Measurements from ENCODE around the gene DIAPH2.

Gene DIAPH2

DNA sequence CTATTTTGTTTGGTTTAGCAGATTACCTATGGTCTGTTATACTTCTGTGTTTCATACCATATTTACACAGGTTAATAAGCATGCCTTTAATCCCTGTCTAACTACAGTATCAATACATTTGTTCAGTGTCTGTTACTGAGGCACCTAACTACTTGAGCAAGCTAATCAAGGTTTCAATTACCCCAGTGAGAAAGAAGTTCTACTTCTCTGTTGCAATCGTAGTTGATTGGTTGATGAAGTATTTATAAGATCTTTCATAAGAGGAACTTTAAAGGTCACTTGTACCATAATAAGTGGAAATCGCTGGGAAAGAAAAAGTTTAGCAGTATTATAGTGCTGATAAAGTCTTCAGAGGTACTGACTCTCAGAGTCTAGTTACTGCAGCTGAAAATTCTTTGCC is 689.6 kb downstream of the DIAPH2 start:
- Histone ChIP-seq H3K9me3 (no peaks in the 10 kb centered on the region), H3K4me3 (no peak overlapping the region), H3K36me3 (replicated peaks) (no peaks in the 10 kb centered on the region), H3K27me3 (ENCODE audit: low read depth) (no peaks in the 10 kb centered on the region), H3K4me1 (peaks cover 17% of the 10 kb centered on the region)
- DNase-seq (ENCODE audit: low spot score in 2 of 2): no peak
- in situ Hi-C loops (cut with MboI; ENCODE audit: low sequenced_read_pairs): no loop called here

DNA sequence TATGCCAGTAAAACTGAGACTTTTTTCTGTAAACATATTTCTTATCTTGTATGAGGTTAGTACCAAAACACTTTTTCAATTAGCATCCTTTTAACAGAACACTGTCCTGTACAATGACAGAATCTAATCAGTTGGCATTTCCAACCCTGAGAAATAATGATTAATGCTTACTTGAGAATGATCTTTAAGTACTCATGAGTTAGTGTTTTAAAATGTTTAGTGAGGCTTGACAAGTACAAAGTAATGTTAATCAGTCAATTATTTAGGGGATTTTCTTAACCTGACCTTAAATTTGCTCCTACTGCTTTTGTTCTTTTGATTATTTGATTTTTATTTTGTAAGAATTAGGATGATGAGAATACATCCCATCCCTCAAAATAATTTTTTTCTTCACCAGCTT is 695.6 kb downstream of the DIAPH2 start:
- no peak for DNase-seq (ENCODE audit: low spot score in 2 of 2)
- in situ Hi-C loops (cut with MboI; ENCODE audit: low sequenced_read_pairs): no loop called here
- H3K4me3 ChIP-seq: no peak overlapping the region
- peaks cover 6% of the 10 kb centered on the region for H3K4me1 ChIP-seq
- H3K27me3 ChIP-seq (ENCODE audit: low read depth): no peaks in the 10 kb centered on the region
- no peaks in the 10 kb centered on the region for H3K36me3 ChIP-seq (replicated peaks)
- H3K9me3 ChIP-seq: no peaks in the 10 kb centered on the region

DNA sequence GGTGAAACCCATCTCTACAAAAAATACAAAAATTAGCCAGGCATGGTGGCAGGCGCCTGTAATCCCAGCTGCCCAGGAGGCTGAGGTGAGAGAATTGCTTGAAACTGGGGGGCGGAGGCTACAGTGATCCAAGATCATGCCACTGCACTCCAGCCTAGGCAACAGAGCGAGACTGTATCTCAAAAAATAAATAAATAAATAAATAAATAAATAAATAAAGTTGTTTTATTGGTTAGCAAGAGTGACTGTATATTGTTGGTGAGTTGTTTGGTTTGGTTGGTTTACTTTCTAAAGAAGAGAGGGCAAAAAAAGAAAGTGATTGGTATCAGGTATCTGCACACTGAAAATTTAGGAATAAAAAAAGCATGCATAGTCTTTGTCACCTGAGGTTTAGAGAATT is 700.0 kb downstream of the DIAPH2 start:
- Histone ChIP-seq H3K36me3 (replicated peaks) (no peaks in the 10 kb centered on the region), H3K4me1 (0 out of 2 replicates have a peak, but pooled peaks cover 3% of the 10 kb centered on the region), H3K4me3 (no peak overlapping the region), H3K27me3 (ENCODE audit: low read depth) (no peaks in the 10 kb centered on the region), H3K9me3 (no peaks in the 10 kb centered on the region)
- in situ Hi-C loops (cut with MboI; ENCODE audit: low sequenced_read_pairs): no loop called here
- DNase-seq (ENCODE audit: low spot score in 2 of 2): no peak

DNA sequence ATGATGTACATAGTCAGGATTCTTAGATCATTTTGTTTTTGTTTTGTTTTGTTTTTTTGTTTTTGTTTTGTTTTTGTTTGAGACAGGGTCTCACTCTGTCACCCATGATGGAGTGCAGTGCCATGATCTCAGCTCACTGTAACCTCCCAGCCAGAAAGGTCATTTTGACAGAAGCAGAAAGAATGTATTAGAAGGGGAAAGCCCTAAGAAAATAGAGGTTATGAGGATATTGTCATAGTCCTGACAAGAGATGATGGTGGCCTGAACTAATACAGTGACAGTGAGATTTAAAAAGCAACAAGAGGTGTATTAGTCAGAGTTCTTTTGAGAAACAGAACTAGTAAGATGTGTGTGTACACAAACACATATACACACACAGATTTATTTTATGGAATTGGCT is 702.4 kb downstream of the DIAPH2 start:
- Histone ChIP-seq H3K9me3 (no peaks in the 10 kb centered on the region), H3K27me3 (ENCODE audit: low read depth) (no peaks in the 10 kb centered on the region), H3K4me3 (no peak overlapping the region), H3K4me1 (0 out of 2 replicates have a peak, but pooled peaks cover 3% of the 10 kb centered on the region), H3K36me3 (replicated peaks) (no peaks in the 10 kb centered on the region)
- DNase-seq (ENCODE audit: low spot score in 2 of 2): no peak
- in situ Hi-C loops (cut with MboI; ENCODE audit: low sequenced_read_pairs): no loop called here

DNA sequence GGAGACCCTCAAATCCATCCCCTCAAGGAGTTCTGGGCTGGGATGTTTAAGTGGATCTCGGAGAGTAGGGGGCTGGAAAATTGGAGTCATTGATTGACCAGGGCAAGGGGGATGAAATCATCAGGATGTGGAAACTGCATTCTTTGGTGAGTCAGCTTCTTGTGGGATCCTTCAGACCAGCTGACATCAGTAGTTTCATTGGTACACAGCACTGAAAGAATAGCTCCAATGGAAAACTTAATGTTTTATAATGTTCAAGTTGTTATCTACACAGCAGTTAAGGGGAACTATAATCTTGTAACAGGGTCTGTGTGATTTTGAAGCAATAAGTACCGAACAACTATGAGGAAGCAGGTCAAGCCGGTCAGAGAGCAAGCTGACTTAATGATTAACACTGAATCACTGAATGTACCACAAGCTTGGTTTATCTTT is 705.1 kb downstream of the DIAPH2 start:
- in situ Hi-C loops (cut with MboI; ENCODE audit: low sequenced_read_pairs): no loop called here
- Histone ChIP-seq H3K27me3 (ENCODE audit: low read depth) (no peaks in the 10 kb centered on the region), H3K9me3 (no peaks in the 10 kb centered on the region), H3K4me3 (no peak overlapping the region), H3K4me1 (no peaks in the 10 kb centered on the region), H3K36me3 (replicated peaks) (no peaks in the 10 kb centered on the region)
- DNase-seq (ENCODE audit: low spot score in 2 of 2): no peak

DNA sequence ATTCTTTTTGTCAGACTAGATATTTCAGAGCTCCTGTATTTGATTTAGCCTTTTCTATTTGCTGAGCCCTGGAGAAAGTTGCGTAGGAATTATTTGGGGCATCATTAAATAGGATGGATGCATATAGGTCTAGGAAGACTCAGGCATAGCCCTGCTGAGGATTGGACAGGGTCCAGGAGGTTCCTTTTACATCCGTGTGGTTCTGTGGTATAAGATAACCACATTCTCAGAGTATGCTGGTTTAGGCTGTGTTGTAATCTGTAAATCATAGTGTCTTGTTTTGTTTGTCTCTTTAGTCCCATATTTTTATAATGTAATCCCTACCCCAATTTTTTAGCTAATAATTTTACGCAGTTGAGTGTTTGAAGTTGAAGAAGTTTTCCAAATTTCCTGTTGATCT is 712.7 kb downstream of the DIAPH2 start:
- H3K9me3 ChIP-seq: no peaks in the 10 kb centered on the region
- no peak for DNase-seq (ENCODE audit: low spot score in 2 of 2)
- in situ Hi-C loops (cut with MboI; ENCODE audit: low sequenced_read_pairs): no loop called here
- no peaks in the 10 kb centered on the region for H3K27me3 ChIP-seq (ENCODE audit: low read depth)
- no peaks in the 10 kb centered on the region for H3K36me3 ChIP-seq (replicated peaks)
- no peaks in the 10 kb centered on the region for H3K4me1 ChIP-seq
- no peak overlapping the region for H3K4me3 ChIP-seq

DNA sequence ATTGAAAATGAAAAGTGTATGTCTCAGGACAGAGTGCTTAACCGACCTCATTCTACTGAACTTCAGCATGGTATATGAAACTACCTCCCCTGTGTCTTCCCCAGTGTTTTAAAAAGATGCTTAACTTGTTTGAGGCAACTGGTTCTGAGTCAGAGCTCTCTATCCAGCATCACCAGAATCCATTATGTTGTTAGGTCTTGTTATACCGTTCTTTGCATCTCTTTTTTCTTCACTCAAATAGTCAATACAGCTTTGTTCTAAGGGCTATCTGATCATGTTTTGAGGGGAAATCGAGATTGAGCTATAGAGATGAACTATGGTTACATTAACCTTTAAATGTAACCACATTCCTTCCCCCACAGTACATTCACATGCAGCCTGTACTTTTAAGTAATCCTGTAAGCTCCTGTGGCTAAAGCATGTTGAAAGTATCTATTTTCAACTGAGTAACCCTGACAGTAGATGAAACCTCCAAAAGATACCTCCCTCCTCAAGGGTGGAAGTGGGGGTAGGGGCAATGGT is 713.4 kb downstream of the DIAPH2 start:
- DNase-seq (ENCODE audit: low spot score in 2 of 2): no peak
- Histone ChIP-seq H3K27me3 (ENCODE audit: low read depth) (no peaks in the 10 kb centered on the region), H3K4me1 (no peaks in the 10 kb centered on the region), H3K4me3 (no peak overlapping the region), H3K36me3 (replicated peaks) (no peaks in the 10 kb centered on the region), H3K9me3 (no peaks in the 10 kb centered on the region)
- in situ Hi-C loops (cut with MboI; ENCODE audit: low sequenced_read_pairs): no loop called here

DNA sequence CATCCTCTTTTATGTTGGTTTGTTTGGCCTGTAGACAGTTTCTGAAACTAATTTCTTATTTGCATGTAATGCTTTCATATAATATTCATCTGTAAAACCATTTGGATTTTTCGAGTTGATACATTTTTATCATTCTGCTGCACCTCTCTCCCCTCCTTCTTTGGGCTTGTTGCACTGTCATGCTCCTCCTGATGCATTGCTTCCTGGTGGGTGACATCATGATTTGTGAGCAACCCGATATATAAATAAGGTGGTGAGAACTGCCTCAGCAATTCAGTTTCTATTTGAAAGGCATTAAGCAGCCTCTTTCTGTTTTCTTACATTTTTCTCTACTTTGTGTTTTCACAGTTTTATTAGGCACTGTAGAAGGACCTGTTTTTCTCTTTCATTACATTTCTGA is 714.8 kb downstream of the DIAPH2 start:
- in situ Hi-C loops (cut with MboI; ENCODE audit: low sequenced_read_pairs): no loop called here
- H3K36me3 ChIP-seq (replicated peaks): no peaks in the 10 kb centered on the region
- no peak for DNase-seq (ENCODE audit: low spot score in 2 of 2)
- H3K4me1 ChIP-seq: no peaks in the 10 kb centered on the region
- no peaks in the 10 kb centered on the region for H3K27me3 ChIP-seq (ENCODE audit: low read depth)
- H3K9me3 ChIP-seq: no peaks in the 10 kb centered on the region
- no peak overlapping the region for H3K4me3 ChIP-seq

DNA sequence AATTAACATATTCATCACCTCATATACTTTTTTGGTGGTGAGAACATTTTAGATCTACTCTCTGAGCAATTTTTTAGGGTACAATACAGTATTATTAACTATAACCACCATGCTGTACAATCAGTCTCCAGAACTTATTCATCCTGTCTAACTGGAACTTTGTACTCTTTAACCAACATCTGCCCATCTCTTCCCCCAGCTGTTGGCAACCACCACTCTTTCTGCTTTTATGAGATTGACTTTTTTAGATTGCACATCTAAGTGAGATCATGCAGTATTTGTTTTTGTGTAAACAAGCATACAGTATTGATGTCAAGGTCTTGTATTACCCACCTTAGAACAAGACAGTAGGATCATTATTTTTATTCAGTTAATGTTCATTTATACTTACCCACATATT is 715.9 kb downstream of the DIAPH2 start:
- in situ Hi-C loops (cut with MboI; ENCODE audit: low sequenced_read_pairs): no loop called here
- no peak for DNase-seq (ENCODE audit: low spot score in 2 of 2)
- no peaks in the 10 kb centered on the region for H3K4me1 ChIP-seq
- H3K4me3 ChIP-seq: no peak overlapping the region
- no peaks in the 10 kb centered on the region for H3K9me3 ChIP-seq
- no peaks in the 10 kb centered on the region for H3K27me3 ChIP-seq (ENCODE audit: low read depth)
- no peaks in the 10 kb centered on the region for H3K36me3 ChIP-seq (replicated peaks)

DNA sequence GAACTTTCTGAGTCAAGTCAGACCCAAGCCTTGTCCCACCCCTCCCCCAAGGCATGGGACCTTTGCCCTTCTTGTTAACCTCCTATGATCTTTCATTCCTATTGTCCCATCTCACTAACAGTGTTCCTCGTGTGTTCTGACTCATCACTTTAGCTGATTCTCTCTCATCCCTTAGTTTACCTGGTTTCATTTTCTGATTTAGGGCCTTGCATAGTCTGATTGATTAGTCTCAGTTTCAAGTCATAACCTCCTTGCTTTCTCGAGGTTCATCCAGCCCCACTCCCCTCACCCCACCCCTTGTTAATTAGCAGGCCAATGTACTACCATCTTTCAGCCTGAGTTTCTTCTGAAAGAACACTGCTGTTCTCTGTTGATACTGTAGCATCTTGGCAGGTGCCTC is 716.5 kb downstream of the DIAPH2 start:
- in situ Hi-C loops (cut with MboI; ENCODE audit: low sequenced_read_pairs): no loop called here
- Histone ChIP-seq H3K27me3 (ENCODE audit: low read depth) (no peaks in the 10 kb centered on the region), H3K4me1 (no peaks in the 10 kb centered on the region), H3K9me3 (no peaks in the 10 kb centered on the region), H3K4me3 (no peak overlapping the region), H3K36me3 (replicated peaks) (no peaks in the 10 kb centered on the region)
- DNase-seq (ENCODE audit: low spot score in 2 of 2): no peak

DNA sequence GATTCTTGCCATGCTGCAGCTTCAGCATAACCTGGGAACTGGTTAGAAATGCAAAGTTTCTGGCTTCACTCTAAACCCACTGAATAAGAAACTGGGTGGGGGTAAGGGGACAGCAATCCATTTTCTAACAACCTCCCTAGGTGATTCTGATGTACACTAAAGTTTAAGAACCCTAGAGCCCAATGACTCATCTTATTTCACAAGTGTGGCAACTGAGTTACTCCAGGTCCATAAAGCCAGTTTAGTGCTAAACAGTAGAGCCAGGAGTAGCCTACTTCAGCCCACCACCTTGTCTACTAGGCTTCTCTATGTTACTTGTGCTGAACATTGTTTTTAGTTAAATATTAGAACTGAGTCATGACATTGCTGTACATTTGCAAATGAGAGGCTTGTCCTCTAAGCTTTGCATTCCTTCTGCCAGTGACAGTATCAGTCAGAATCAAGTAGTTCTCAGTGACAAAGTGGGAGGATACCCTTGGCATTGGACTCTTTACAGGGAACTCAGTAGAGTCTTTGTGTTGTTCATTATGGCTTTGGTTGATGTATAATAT is 717.0 kb downstream of the DIAPH2 start:
- Histone ChIP-seq H3K27me3 (ENCODE audit: low read depth) (no peaks in the 10 kb centered on the region), H3K4me1 (no peaks in the 10 kb centered on the region), H3K9me3 (no peaks in the 10 kb centered on the region), H3K36me3 (replicated peaks) (no peaks in the 10 kb centered on the region), H3K4me3 (no peak overlapping the region)
- DNase-seq (ENCODE audit: low spot score in 2 of 2): no peak
- in situ Hi-C loops (cut with MboI; ENCODE audit: low sequenced_read_pairs): no loop called here

DNA sequence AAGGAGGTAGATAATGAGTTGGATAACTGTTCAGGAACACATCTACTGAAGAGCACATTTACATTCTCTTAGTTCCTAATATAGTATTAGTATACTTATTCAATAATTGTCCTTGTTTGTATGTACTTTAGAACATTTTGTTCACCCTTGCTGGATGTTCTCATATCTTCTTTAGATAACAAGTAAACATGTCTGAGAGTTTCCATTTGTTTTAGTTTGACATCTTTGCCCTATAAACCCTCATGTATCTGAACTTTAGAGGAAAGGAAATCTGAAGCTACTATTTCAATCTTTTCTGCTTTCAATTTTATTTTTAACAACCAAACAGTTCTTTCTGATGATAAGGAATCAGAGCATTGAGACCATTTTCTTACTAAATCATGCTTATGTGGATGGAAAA is 717.7 kb downstream of the DIAPH2 start:
- Histone ChIP-seq H3K9me3 (no peaks in the 10 kb centered on the region), H3K27me3 (ENCODE audit: low read depth) (no peaks in the 10 kb centered on the region), H3K36me3 (replicated peaks) (no peaks in the 10 kb centered on the region), H3K4me1 (no peaks in the 10 kb centered on the region), H3K4me3 (no peak overlapping the region)
- in situ Hi-C loops (cut with MboI; ENCODE audit: low sequenced_read_pairs): no loop called here
- DNase-seq (ENCODE audit: low spot score in 2 of 2): no peak

DNA sequence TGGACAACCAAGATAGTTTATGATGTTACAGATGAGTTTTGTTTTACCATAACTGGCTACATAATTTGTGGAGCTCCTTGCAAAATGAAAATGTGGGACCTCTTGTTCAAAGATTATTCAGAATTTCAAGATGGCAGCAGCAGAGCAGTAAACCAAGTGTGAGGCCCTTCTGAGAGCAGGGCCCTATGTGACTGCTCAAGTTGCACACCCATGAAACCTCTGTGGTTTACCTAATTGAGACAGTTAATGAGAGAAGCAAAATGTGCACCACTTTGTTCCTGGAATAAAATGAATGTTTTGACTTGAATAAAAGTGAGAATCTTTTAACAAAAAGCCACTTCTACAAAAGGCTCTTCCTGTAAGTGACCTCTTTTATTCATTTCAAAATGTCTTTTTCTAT is 718.3 kb downstream of the DIAPH2 start:
- no peak overlapping the region for H3K4me3 ChIP-seq
- H3K36me3 ChIP-seq (replicated peaks): no peaks in the 10 kb centered on the region
- no peak for DNase-seq (ENCODE audit: low spot score in 2 of 2)
- in situ Hi-C loops (cut with MboI; ENCODE audit: low sequenced_read_pairs): no loop called here
- H3K9me3 ChIP-seq: no peaks in the 10 kb centered on the region
- no peaks in the 10 kb centered on the region for H3K4me1 ChIP-seq
- no peaks in the 10 kb centered on the region for H3K27me3 ChIP-seq (ENCODE audit: low read depth)

DNA sequence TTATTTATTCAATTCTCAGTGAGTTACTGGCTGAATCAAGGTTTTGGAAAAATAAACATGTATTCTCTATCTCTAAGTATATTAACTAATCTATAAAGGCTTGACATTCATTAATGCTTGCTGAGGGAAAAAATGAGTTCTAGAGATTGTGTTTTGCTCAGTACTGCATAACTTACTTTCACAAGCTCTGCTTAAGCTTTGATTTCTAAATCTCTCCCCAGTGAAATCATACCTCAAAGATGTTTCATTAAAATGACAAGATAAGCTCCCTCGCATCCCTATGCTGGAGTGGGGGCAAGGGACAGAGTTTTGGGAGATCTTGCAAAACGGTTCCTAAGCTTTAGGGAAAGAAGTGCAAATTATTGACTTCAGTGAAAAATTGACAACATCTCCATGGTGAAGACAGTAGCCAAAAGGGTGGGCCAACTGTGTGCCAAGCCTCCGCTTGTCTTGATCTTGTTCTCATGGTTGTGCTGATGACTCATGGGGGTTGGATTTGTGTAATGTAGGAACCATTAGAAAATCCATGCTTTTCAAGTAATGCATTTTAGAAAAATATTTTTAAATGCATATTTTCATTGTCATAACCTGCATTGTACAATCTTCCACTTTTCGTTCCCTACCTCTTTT is 720.5 kb downstream of the DIAPH2 start:
- H3K4me3 ChIP-seq: no peak overlapping the region
- H3K27me3 ChIP-seq (ENCODE audit: low read depth): no peaks in the 10 kb centered on the region
- H3K36me3 ChIP-seq (replicated peaks): no peaks in the 10 kb centered on the region
- no peaks in the 10 kb centered on the region for H3K4me1 ChIP-seq
- in situ Hi-C loops (cut with MboI; ENCODE audit: low sequenced_read_pairs): no loop called here
- no peak for DNase-seq (ENCODE audit: low spot score in 2 of 2)
- H3K9me3 ChIP-seq: no peaks in the 10 kb centered on the region

Measured in HAP-1 (cell line).